HUES48 (cell line): ENCODE data around the gene PON1.

Experiments used
- H3K27ac ChIP-seq: one replicate; pipeline ENCODE4 v1.7.0; 2013; ENCODE audit warnings: low read depth, low read length, inconsistent platforms
- H3K27me3 ChIP-seq: 2 replicates; pipeline ENCODE4 v1.6.1; 2013; ENCODE audit warnings: mild to moderate bottlenecking, low read length; ENCODE audit not compliant: control insufficient read depth, insufficient read depth
- H3K36me3 ChIP-seq: 2 replicates; pipeline ENCODE4 v1.6.1; 2013; ENCODE audit warnings: low read length; ENCODE audit not compliant: control insufficient read depth, insufficient read depth
- H3K4me1 ChIP-seq: 2 replicates; pipeline ENCODE4 v1.6.1; 2013; ENCODE audit warnings: mild to moderate bottlenecking, low read length; ENCODE audit not compliant: control insufficient read depth, insufficient read depth
- H3K4me3 ChIP-seq: 2 replicates; pipeline ENCODE4 v1.5.1; 2013; ENCODE audit warnings: mild to moderate bottlenecking, low read depth, low read length
- H3K9ac ChIP-seq: 2 replicates; pipeline ENCODE4 v1.6.1; 2013; ENCODE audit warnings: mild to moderate bottlenecking, low read depth, low read length, moderate library complexity
- H3K9me3 ChIP-seq: 2 replicates; pipeline ENCODE4 v1.6.1; 2013; ENCODE audit warnings: low read length; ENCODE audit not compliant: control insufficient read depth, insufficient read depth

PON1 gene

GRCh38 chr7:95262875-95263274 is 61.5 kb downstream of the PON1 start:
- Histone ChIP-seq H3K4me3 (no peak overlapping the region), H3K4me1 (peaks cover 16% of the 10 kb centered on the region), H3K36me3 (no peaks in the 10 kb centered on the region), H3K27ac (no peak overlapping the region), H3K27me3 (no peaks in the 10 kb centered on the region), H3K9ac (no peak overlapping the region), H3K9me3 (no peaks in the 10 kb centered on the region)

GRCh38 chr7:95261895-95262415 is 62.4 kb downstream of the PON1 start:
- no peaks in the 10 kb centered on the region for H3K27me3 ChIP-seq
- H3K4me3 ChIP-seq, result no peak overlapping the region
- no peaks in the 10 kb centered on the region for H3K36me3 ChIP-seq
- H3K9ac ChIP-seq, result no peak overlapping the region
- no peak overlapping the region for H3K27ac ChIP-seq
- H3K4me1 ChIP-seq, result peaks cover 8% of the 10 kb centered on the region
- H3K9me3 ChIP-seq, result no peaks in the 10 kb centered on the region

GRCh38 chr7:95255691-95256090 is 68.6 kb downstream of the PON1 start:
- Histone ChIP-seq H3K27me3 (no peaks in the 10 kb centered on the region), H3K4me3 (no peak overlapping the region), H3K27ac (no peak overlapping the region), H3K36me3 (peaks cover 8% of the 10 kb centered on the region), H3K4me1 (no peaks in the 10 kb centered on the region), H3K9me3 (no peaks in the 10 kb centered on the region), H3K9ac (no peak overlapping the region)

GRCh38 chr7:95253986-95254385 is 70.3 kb downstream of the PON1 start:
- no peak overlapping the region for H3K4me3 ChIP-seq
- H3K9me3 ChIP-seq, result no peaks in the 10 kb centered on the region
- peaks cover 8% of the 10 kb centered on the region for H3K36me3 ChIP-seq
- H3K27me3 ChIP-seq, result no peaks in the 10 kb centered on the region
- no peak overlapping the region for H3K27ac ChIP-seq
- no peaks in the 10 kb centered on the region for H3K4me1 ChIP-seq
- H3K9ac ChIP-seq, result no peak overlapping the region

- Histone ChIP-seq H3K4me3 (no peak overlapping the region), H3K27ac (no peak overlapping the region)
Observed at GRCh38 chr7:95251966-95252365, 72.4 kb downstream of the PON1 start.

GRCh38 chr7:95250571-95250970 is 73.8 kb downstream of the PON1 start:
- Histone ChIP-seq H3K27ac (no peak overlapping the region), H3K9ac (no peak overlapping the region), H3K36me3 (peaks cover 8% of the 10 kb centered on the region), H3K9me3 (no peaks in the 10 kb centered on the region), H3K27me3 (no peaks in the 10 kb centered on the region), H3K4me1 (peaks cover 13% of the 10 kb centered on the region), H3K4me3 (no peak overlapping the region)

More at GRCh38 chr7:95251966-95252365, 72.4 kb downstream of the PON1 start:
- H3K9me3 ChIP-seq, result no peaks in the 10 kb centered on the region
- no peaks in the 10 kb centered on the region for H3K27me3 ChIP-seq
- H3K4me1 ChIP-seq, result peaks cover 3% of the 10 kb centered on the region
- H3K9ac ChIP-seq, result no peak overlapping the region
- H3K36me3 ChIP-seq, result peaks cover 8% of the 10 kb centered on the region
